ENCODE measurements around the gene SPINK1. TPM values are rescaled to one million over a fixed set of nuclear protein-coding genes. Genes with fewer than 3 reads are reported as not detected.

The SPINK1 gene
- polyA plus RNA-seq, 1 donor (not counting 4 experiments of a cell fraction or from before 2014, with no cell fraction given) = 0.17 TPM

- TF ChIP-seq EZH2 (IDR thresholded peaks at IDR 0.05; ENCODE audit: low read length) = no peak
- no peak for TF ChIP-seq CTCF (optimal IDR thresholded peaks at IDR 0.05 in 1 of 3, IDR thresholded peaks at IDR 0.05 in 1 of 3, conservative IDR thresholded peaks at IDR 0.05 in 1 of 3; ENCODE audit: extremely low read depth in 1 of 3, insufficient read depth in 2 of 3, low read length in 3 of 3)
- H3K27ac ChIP-seq (ENCODE audit: control insufficient read depth, insufficient read depth, low read length) = no peak overlapping the region
- H3K9me1 ChIP-seq (ENCODE audit: control insufficient read depth, extremely low read depth, insufficient read depth, low read length) = no peaks in the 10 kb centered on the region
- no peaks in the 10 kb centered on the region for H3K9me3 ChIP-seq (ENCODE audit: control insufficient read depth, low read depth, low read length)
- no peak for DNase-seq (ENCODE audit: low read depth, low spot score)
- no peak for FAIRE-seq
- H3K9ac ChIP-seq (ENCODE audit: control insufficient read depth, extremely low read depth, insufficient read depth, low read length) = no peak overlapping the region
- H3K79me2 ChIP-seq (ENCODE audit: control insufficient read depth, insufficient read depth, low read length) = no peaks in the 10 kb centered on the region
- dilution Hi-C loops (cut with MboI; ENCODE audit: extremely low pct_ligation_motif_present, low sequenced_read_pairs) = no loop called here
- no peaks in the 10 kb centered on the region for H3K27me3 ChIP-seq (ENCODE audit: control insufficient read depth, extremely low read depth, insufficient read depth, low read length)
- H3K4me3 ChIP-seq (ENCODE audit: control insufficient read depth in 2 of 3, extremely low read depth in 1 of 3, insufficient read depth in 2 of 3, low read depth in 1 of 3, low read length in 3 of 3) = no peak overlapping the region
- H4K20me1 ChIP-seq (ENCODE audit: control insufficient read depth, extremely low read depth, insufficient read depth, low read length) = no peaks in the 10 kb centered on the region
- no peak overlapping the region for H3K4me2 ChIP-seq (ENCODE audit: control insufficient read depth, extremely low read depth, insufficient read depth, low read depth, low read length)
- H3K4me1 ChIP-seq (ENCODE audit: control insufficient read depth, extremely low read depth, insufficient read depth, low read length) = no peaks in the 10 kb centered on the region
- no peaks in the 10 kb centered on the region for H3K36me3 ChIP-seq (ENCODE audit: control insufficient read depth in 2 of 2, extremely low read depth in 1 of 2, insufficient read depth in 2 of 2, low read length in 2 of 2)
- no peak overlapping the region for H2AFZ ChIP-seq (ENCODE audit: control insufficient read depth, low read length)
Measured at GRCh38 chr5:147821766-147822165, 9.7 kb downstream of the SPINK1 start.

- H3K79me2 ChIP-seq (ENCODE audit: control insufficient read depth, insufficient read depth, low read length) = no peaks in the 10 kb centered on the region
- H3K27me3 ChIP-seq (ENCODE audit: control insufficient read depth, extremely low read depth, insufficient read depth, low read length) = no peaks in the 10 kb centered on the region
- H3K4me1 ChIP-seq (ENCODE audit: control insufficient read depth, extremely low read depth, insufficient read depth, low read length) = no peaks in the 10 kb centered on the region
- no peaks in the 10 kb centered on the region for H3K9me1 ChIP-seq (ENCODE audit: control insufficient read depth, extremely low read depth, insufficient read depth, low read length)
- no peak overlapping the region for H3K9ac ChIP-seq (ENCODE audit: control insufficient read depth, extremely low read depth, insufficient read depth, low read length)
- no peak overlapping the region for H3K4me3 ChIP-seq (ENCODE audit: control insufficient read depth in 2 of 3, extremely low read depth in 1 of 3, insufficient read depth in 2 of 3, low read depth in 1 of 3, low read length in 3 of 3)
- no peak for TF ChIP-seq CTCF (optimal IDR thresholded peaks at IDR 0.05 in 1 of 3, IDR thresholded peaks at IDR 0.05 in 1 of 3, conservative IDR thresholded peaks at IDR 0.05 in 1 of 3; ENCODE audit: extremely low read depth in 1 of 3, insufficient read depth in 2 of 3, low read length in 3 of 3)
- H3K36me3 ChIP-seq (ENCODE audit: control insufficient read depth in 2 of 2, extremely low read depth in 1 of 2, insufficient read depth in 2 of 2, low read length in 2 of 2) = no peaks in the 10 kb centered on the region
- no peak overlapping the region for H2AFZ ChIP-seq (ENCODE audit: control insufficient read depth, low read length)
- dilution Hi-C loops (cut with MboI; ENCODE audit: extremely low pct_ligation_motif_present, low sequenced_read_pairs) = no loop called here
- DNase-seq (ENCODE audit: low read depth, low spot score) (no peak), FAIRE-seq (no peak)
- no peaks in the 10 kb centered on the region for H4K20me1 ChIP-seq (ENCODE audit: control insufficient read depth, extremely low read depth, insufficient read depth, low read length)
- H3K9me3 ChIP-seq (ENCODE audit: control insufficient read depth, low read depth, low read length) = no peaks in the 10 kb centered on the region
- H3K27ac ChIP-seq (ENCODE audit: control insufficient read depth, insufficient read depth, low read length) = no peak overlapping the region
- no peak overlapping the region for H3K4me2 ChIP-seq (ENCODE audit: control insufficient read depth, extremely low read depth, insufficient read depth, low read depth, low read length)
Measured at GRCh38 chr5:147819261-147819770, 12.2 kb downstream of the SPINK1 start.
